GM23338 (cell line): ENCODE data around the gene NAA16.

Source experiments
- CREB1 ChIP-seq: fragments of 250-450 bp; sonication (Bioruptor Pico); IDR thresholded peaks from 2 replicates; pipeline ENCODE4 v1.5.0; 2020; ENCODE audit warnings: low read depth, mild to moderate bottlenecking, moderate library complexity
- CTCF ChIP-seq, 2 experiments: fragments of 200-600 bp in 1 of 2; sonication (generic) in 1 of 2; conservative IDR thresholded peaks; 2 replicates each; pipeline versions ENCODE4 v1.5.1 to v1.6.1; 2016 to 2017; ENCODE audit warnings: antibody characterized with exemption in 2 of 2, low read depth in 2 of 2, mild to moderate bottlenecking in 2 of 2, moderate library complexity in 1 of 2
- ETS1 ChIP-seq: IDR thresholded peaks from 2 replicates; pipeline ENCODE4 v1.6.1; 2016; ENCODE audit warnings: antibody characterized with exemption
- EZH2 ChIP-seq: fragments of 200-600 bp; sonication (generic); IDR thresholded peaks from one replicate; pipeline ENCODE4 v1.8.0; 2017; ENCODE audit warnings: antibody characterized with exemption, mild to moderate bottlenecking, low read depth; ENCODE audit not compliant: unreplicated experiment
- EZH2phosphoT487 ChIP-seq: fragments of 200-600 bp; sonication (generic); IDR thresholded peaks from one replicate; pipeline ENCODE4 v1.8.1; 2018; ENCODE audit warnings: antibody characterized with exemption; ENCODE audit not compliant: unreplicated experiment
- NANOG ChIP-seq: IDR thresholded peaks from 2 replicates; pipeline ENCODE4 v1.6.1; 2016; ENCODE audit warnings: antibody characterized with exemption, borderline replicate concordance
- POLR2AphosphoS5 ChIP-seq: IDR thresholded peaks from 2 replicates; pipeline ENCODE4 v1.6.1; 2016; ENCODE audit warnings: antibody characterized with exemption, low read depth
- REST ChIP-seq: IDR thresholded peaks from one replicate; pipeline ENCODE4 v1.6.1; 2018; ENCODE audit warnings: antibody characterized with exemption; ENCODE audit not compliant: unreplicated experiment

- TF ChIP-seq EZH2phosphoT487 (no peak), POLR2AphosphoS5 (no peak), CTCF (conservative IDR thresholded peaks at IDR 0.05; ENCODE audit: low read depth in 2 of 2) (no peak), EZH2 (no peak), CREB1 (CRISPR knock-in tag) (no peak), ETS1 (no peak), NANOG (no peak), REST (no peak)
These were observed 36.2 kb upstream of the NAA16 start for GRCh38 chr13:41274881-41275280.
